GM12878 (cell line): ENCODE data around the gene TCF12. TPM values are rescaled to one million over a fixed set of nuclear protein-coding genes. Genes with fewer than 3 reads are reported as not detected.
A peak's percentile ranks its signal among the peaks of the same experiment; 100 is the strongest.

Source experiments
- ATAC-seq: fragments of 200-7000 bp; cut with Tn5 transposase; 3 replicates; pipeline ENCODE4 v1.9.1; 2020; ENCODE audit warnings: mild to moderate bottlenecking, moderate library complexity
- BruUV-seq: library from RNA; stranded (reverse); fragments of 400-500 nt; replicated peaks from 2 replicates; lab custom pipeline; 2021; lab: Mats Ljungman, UMichigan
- CTCF ChIA-PET: fragments of 300-600 bp; sonication (Branson Sonifier 250); formaldehyde crosslinking; extraction: SDS; loops from one replicate; lab custom pipeline; 2021; ENCODE audit warnings: inconsistent platforms; lab: Yijun Ruan, JAX
- POLR2A ChIA-PET: fragments of 350-600 bp; formaldehyde crosslinking; extraction: SDS; loops from one replicate; lab custom pipeline; 2021; ENCODE audit warnings: inconsistent platforms; lab: Charles Lee
- RAD21 ChIA-PET: fragments of 300-600 bp; sonication (Branson Sonifier 250); formaldehyde crosslinking; loops from one replicate; lab custom pipeline; 2023; ENCODE audit warnings: antibody characterized with exemption; ENCODE audit not compliant: unreplicated experiment; lab: Charles Lee
- SMC1A ChIA-PET: fragments of 300-600 bp; sonication (Branson Sonifier 250); formaldehyde crosslinking; loops from one replicate; lab custom pipeline; 2023; ENCODE audit not compliant: unreplicated experiment, uncharacterized antibody; lab: Charles Lee
- DNase-seq: peaks from one replicate; pipeline ENCODE4 v3.0.0-alpha.2; 2011; ENCODE audit warnings: low read depth, low spot score
- FAIRE-seq: peaks from 3 replicates; lab custom pipeline; 2011; peaks lifted over from hg19 to GRCh38; lab: Jason Lieb, UNC
- H2AFZ ChIP-seq: 2 replicates; pipeline ENCODE4 v1.6.0; 2011; ENCODE audit warnings: low read depth, low read length, control low read depth; ENCODE audit not compliant: control insufficient read depth
- H3K27ac ChIP-seq: 2 replicates; pipeline ENCODE4 v1.5.1; 2011; ENCODE audit warnings: control low read depth; ENCODE audit not compliant: control insufficient read depth, insufficient read depth
- H3K27me3 ChIP-seq, 2 experiments: replicated peaks in 1 of 2; 2 replicates each; pipeline versions ENCODE4 v1.6.0 to v1.6.1; 2011; ENCODE audit warnings: low read length in 1 of 2; ENCODE audit not compliant: control insufficient read depth in 2 of 2, insufficient read depth in 2 of 2
- H3K36me3 ChIP-seq, 2 experiments: 2 replicates each; pipeline ENCODE4 v1.5.1; 2011; ENCODE audit warnings: low read length in 1 of 2; ENCODE audit not compliant: control insufficient read depth in 2 of 2, insufficient read depth in 2 of 2
- H3K4me1 ChIP-seq: 2 replicates; pipeline ENCODE4 v1.6.1; 2011; ENCODE audit warnings: mild to moderate bottlenecking, low read length, moderate library complexity, mixed read lengths; ENCODE audit not compliant: control insufficient read depth, insufficient read depth
- H3K4me2 ChIP-seq: 2 replicates; pipeline ENCODE4 v1.6.0; 2011; ENCODE audit warnings: control low read depth; ENCODE audit not compliant: control insufficient read depth, insufficient read depth
- H3K4me3 ChIP-seq: fragments of 200-600 bp; sonication (generic); 2 replicates; pipeline ENCODE4 v1.5.1; 2016
- H3K79me2 ChIP-seq: 2 replicates; pipeline ENCODE4 v1.6.0; 2011; ENCODE audit warnings: low read length; ENCODE audit not compliant: control insufficient read depth, insufficient read depth
- H3K9ac ChIP-seq: 2 replicates; pipeline ENCODE4 v1.8.0; 2011; ENCODE audit warnings: low read length, control low read depth, mixed read lengths; ENCODE audit not compliant: control insufficient read depth, insufficient read depth
- H3K9me3 ChIP-seq: replicated peaks from 3 replicates; pipeline ENCODE4 v1.5.1; 2011; ENCODE audit warnings: mild to moderate bottlenecking, low read length; ENCODE audit not compliant: control insufficient read depth, insufficient read depth
- H4K20me1 ChIP-seq: 2 replicates; pipeline ENCODE4 v1.6.0; 2011; ENCODE audit not compliant: control insufficient read depth, insufficient read depth
- BHLHE40 ChIP-seq, 2 experiments: fragments of 450-650 bp in 1 of 2; IDR thresholded peaks; 2 replicates each; pipeline ENCODE4 v1.6.1; 2011 to 2017; ENCODE audit warnings: low read depth in 2 of 2, borderline replicate concordance in 1 of 2, improper control_type of control experiment in 1 of 2, low read length in 1 of 2, mild to moderate bottlenecking in 1 of 2
- FOS ChIP-seq: IDR thresholded peaks from 3 replicates; pipeline ENCODE4 v1.6.1; 2011; ENCODE audit warnings: borderline replicate concordance; ENCODE audit not compliant: insufficient read length; ENCODE audit errors: extremely low read depth
- HCFC1 ChIP-seq: fragments of 150-350 bp; IDR thresholded peaks from 2 replicates; pipeline ENCODE4 v1.6.1; 2014; ENCODE audit warnings: low read length
- IKZF1 ChIP-seq: fragments of 450-650 bp; conservative IDR thresholded peaks from 2 replicates; pipeline ENCODE4 v1.6.1; 2017; ENCODE audit warnings: antibody characterized with exemption, mild to moderate bottlenecking
- KAT2A ChIP-seq: conservative IDR thresholded peaks from 2 replicates; pipeline ENCODE4 v1.6.1; 2011; ENCODE audit warnings: low read depth, low read length; ENCODE audit not compliant: control insufficient read depth
- NR2F1 ChIP-seq: fragments of 450-650 bp; conservative IDR thresholded peaks from 2 replicates; pipeline ENCODE4 v1.6.1; 2017; ENCODE audit warnings: mild to moderate bottlenecking
- RAD51 ChIP-seq: fragments of 450-650 bp; IDR thresholded peaks from 2 replicates; pipeline ENCODE4 v1.6.1; 2016; ENCODE audit warnings: moderate library complexity, mild to moderate bottlenecking, inconsistent platforms
- RB1 ChIP-seq: fragments of 450-650 bp; formaldehyde crosslinking; IDR thresholded peaks from 2 replicates; pipeline ENCODE4 v1.6.1; 2017; ENCODE audit warnings: mild to moderate bottlenecking, borderline replicate concordance
- RBBP5 ChIP-seq: fragments of 200-600 bp; sonication (generic); conservative IDR thresholded peaks from 2 replicates; pipeline ENCODE4 v1.6.1; 2016
- SIN3A ChIP-seq: IDR thresholded peaks from 2 replicates; pipeline ENCODE4 v1.6.1; 2012; ENCODE audit warnings: low read depth, low read length, improper control_type of control experiment
- SIX5 ChIP-seq: IDR thresholded peaks from 2 replicates; pipeline ENCODE4 v1.6.1; 2011; ENCODE audit warnings: mild to moderate bottlenecking, low read depth, low read length, moderate library complexity; ENCODE audit not compliant: severe bottlenecking
- SREBF1 ChIP-seq: IDR thresholded peaks from 2 replicates; pipeline ENCODE4 v1.6.1; 2012; ENCODE audit warnings: mild to moderate bottlenecking, low read length
- USF1 ChIP-seq: IDR thresholded peaks from 2 replicates; pipeline ENCODE4 v1.6.1; 2011; ENCODE audit warnings: borderline replicate concordance, low read depth, mild to moderate bottlenecking, moderate library complexity, mixed read lengths, low read length; ENCODE audit not compliant: insufficient read depth; ENCODE audit errors: extremely low read length
- YY1 ChIP-seq: IDR thresholded peaks from 2 replicates; pipeline ENCODE4 v1.6.1; 2011; ENCODE audit warnings: low read depth, mild to moderate bottlenecking, low read length
- ZNF384 ChIP-seq: IDR thresholded peaks from 2 replicates; pipeline ENCODE4 v1.6.1; 2012; ENCODE audit warnings: low read depth, mild to moderate bottlenecking, low read length, improper control_type of control experiment, borderline replicate concordance
- WGBS: methylation state at CpG from one replicate; pipeline ENCODE4 v1.1.6; 2016; ENCODE audit warnings: low lambda C conversion rate; ENCODE audit not compliant: insufficient replicate concordance, insufficient coverage; ENCODE audit errors: missing lambda C conversion rate; 5-methylcytosine and 5-hydroxymethylcytosine counted together
- in situ Hi-C: fragments of 300-500 bp; cut with MboI; formaldehyde crosslinking; loops from 9 replicates; pipeline ENCODE4 v1.14.3; 2018; ENCODE audit warnings: mixed read lengths
- intact Hi-C: fragments of 100-400 bp; cut with micrococcal nuclease; formaldehyde crosslinking; loops from one replicate; pipeline ENCODE4 v1.14.2; 2022; ENCODE audit not compliant: unreplicated experiment
- polyA plus RNA-seq, 11 experiments: library from polyadenylated mRNA; depleted of rRNA in 4 of 11; unstranded in 6 of 11; stranded (reverse) in 5 of 11; fragments of >200 nt; fragmentation: Nextera tagmentation in 4 of 11; fragmentation: Illumina TruSeq in 1 of 11; extraction: Ambion mirVana in 4 of 11; extraction: Trizol in 1 of 11; gene quantifications; 1 replicate in 1 of 11; 2 replicates in 10 of 11; pipeline versions ENCODE4 v1.2.1 to v1.2.3, GENCODE V29; 2011 to 2016; ENCODE audit warnings: inconsistent platforms in 2 of 11, missing spikeins in 2 of 11, low read depth in 1 of 11
- total RNA-seq, 4 experiments: library from RNA; depleted of rRNA in 3 of 4; stranded (reverse); fragments of >200 nt in 3 of 4; fragmentation: Illumina TruSeq in 1 of 4; extraction: Trizol in 1 of 4; gene quantifications; 2 replicates each; pipeline versions ENCODE4 v1.2.1 to v1.2.3, GENCODE V29; 2013 to 2021
- TF ChIP-seq, protein P1 (sequence below): fragments of 450-650 bp; IDR thresholded peaks from 2 replicates; pipeline ENCODE4 v1.6.1; 2017; ENCODE audit warnings: low read depth, mild to moderate bottlenecking, moderate library complexity
- TF ChIP-seq, protein P2 (sequence below): fragments of 150-350 bp; IDR thresholded peaks from 2 replicates; pipeline ENCODE4 v1.6.1; 2014; ENCODE audit warnings: mild to moderate bottlenecking, low read depth, low read length

TCF12 gene
- total and polyA plus RNA-seq, 10 of the 15 experiments (the other 5 are each of a cell fraction or from before 2014, with no cell fraction given) = 8.2 to 70.9 (median 49.5) TPM

DNA sequence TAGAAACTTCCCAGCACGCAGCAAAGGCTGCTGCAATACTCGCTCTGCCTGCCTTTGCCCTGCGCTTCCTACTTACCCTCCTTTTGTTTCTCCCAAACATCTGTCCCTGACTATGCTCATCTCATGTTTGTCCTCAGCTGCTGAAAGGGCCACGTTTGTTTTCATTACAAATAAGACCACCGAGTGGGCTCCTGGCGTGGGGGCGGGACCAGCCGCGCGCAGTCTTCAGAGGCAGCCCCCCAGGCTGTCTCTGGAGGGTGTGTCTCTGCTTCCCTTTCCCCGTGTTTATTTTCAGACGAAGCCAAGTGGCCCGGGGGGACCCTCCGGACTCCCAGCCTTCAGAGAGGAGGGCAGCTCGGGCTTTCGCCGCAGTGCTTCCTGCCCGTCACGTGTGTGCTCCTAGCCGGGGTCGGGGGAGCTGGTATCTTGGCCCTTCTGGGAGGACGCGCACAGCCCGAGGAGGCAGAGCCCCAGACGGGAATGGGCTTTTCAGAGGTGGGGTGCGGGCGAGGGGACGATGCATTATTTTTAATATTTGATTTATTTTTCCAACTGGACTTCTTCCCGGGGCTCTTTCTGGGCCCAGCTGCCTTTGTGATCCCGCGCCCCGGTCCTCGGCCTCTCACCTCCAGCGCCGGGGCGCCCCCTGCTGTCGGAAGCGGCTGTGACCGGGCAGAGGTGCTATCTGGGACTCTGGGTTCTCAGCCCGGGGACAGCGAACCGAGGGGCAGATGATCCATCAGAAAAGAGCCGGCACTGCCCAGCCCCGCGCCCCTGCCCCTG is 387.9 kb downstream of the TCF12 start:
- H3K4me3 ChIP-seq = peak overlapping the region; percentile 79
- SMC1A ChIA-PET = interaction anchor here (0.8 to 8.9 kb wide), 19 partner anchors 18 to 484 kb away, joined by 3 to 176 read pairs (median 4); no protein-coding TSS in a partner anchor
- 7% methylated on average over 45 of the region's 45 CpGs for WGBS
- peaks cover 14% of the 10 kb centered on the region for H3K4me1 ChIP-seq
- H3K9ac ChIP-seq = peak overlapping the region; percentile 46
- in situ Hi-C loops = loop anchor here (10.0 kb wide), 1 partner anchor 392 kb away; the partner anchor contains the start of gene TCF12
- peaks cover 51% of the 10 kb centered on the region for H3K79me2 ChIP-seq
- ATAC-seq (peak; percentile 85), FAIRE-seq (no peak), DNase-seq (no peak)
- H3K9me3 ChIP-seq = no peaks in the 10 kb centered on the region
- intact Hi-C loops = loop anchor here (1.0 to 10.0 kb wide), 4 partner anchors 160 to 810 kb away; no protein-coding TSS in a partner anchor
- POLR2A ChIA-PET = interaction anchor here (2.4 kb wide), 1 partner anchor 161 kb away, joined by 11 read pairs; no protein-coding TSS in a partner anchor
- H4K20me1 ChIP-seq = no peaks in the 10 kb centered on the region
- peak overlapping the region; percentile 94 for H3K4me2 ChIP-seq
- H3K27me3 ChIP-seq = no peaks in the 10 kb centered on the region
- no peaks in the 10 kb centered on the region; a peak in 1 of 4 replicates for H3K36me3 ChIP-seq
- no TSS peak for BruUV-seq
- H3K27ac ChIP-seq = peak overlapping the region; percentile 52
- peak overlapping the region; percentile 68 for H2AFZ ChIP-seq
- RAD21 ChIA-PET = interaction anchor here (0.6 to 7.4 kb wide), 35 partner anchors 15 to 815 kb away, joined by 3 to 145 read pairs (median 4); no protein-coding TSS in a partner anchor
- CTCF ChIA-PET = interaction anchor here (0.6 to 13.7 kb wide), 49 partner anchors 9 to 815 kb away, joined by 3 to 267 read pairs (median 4); partner anchors contain the start of gene TCF12
- peak; percentile 54; the same call in 1 of the 2 replicates for TF ChIP-seq NR2F1
- TF ChIP-seq, protein P1, sequence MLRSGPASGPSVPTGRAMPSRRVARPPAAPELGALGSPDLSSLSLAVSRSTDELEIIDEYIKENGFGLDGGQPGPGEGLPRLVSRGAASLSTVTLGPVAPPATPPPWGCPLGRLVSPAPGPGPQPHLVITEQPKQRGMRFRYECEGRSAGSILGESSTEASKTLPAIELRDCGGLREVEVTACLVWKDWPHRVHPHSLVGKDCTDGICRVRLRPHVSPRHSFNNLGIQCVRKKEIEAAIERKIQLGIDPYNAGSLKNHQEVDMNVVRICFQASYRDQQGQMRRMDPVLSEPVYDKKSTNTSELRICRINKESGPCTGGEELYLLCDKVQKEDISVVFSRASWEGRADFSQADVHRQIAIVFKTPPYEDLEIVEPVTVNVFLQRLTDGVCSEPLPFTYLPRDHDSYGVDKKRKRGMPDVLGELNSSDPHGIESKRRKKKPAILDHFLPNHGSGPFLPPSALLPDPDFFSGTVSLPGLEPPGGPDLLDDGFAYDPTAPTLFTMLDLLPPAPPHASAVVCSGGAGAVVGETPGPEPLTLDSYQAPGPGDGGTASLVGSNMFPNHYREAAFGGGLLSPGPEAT = 0 out of 2 replicates have a peak, but pooled peaks have one; percentile 17
- TF ChIP-seq BHLHE40 (IDR thresholded peaks at IDR 0.05; ENCODE audit: borderline replicate concordance in 1 of 2, low read depth in 2 of 2, low read length in 1 of 2) = peak; percentile 57 to 81
- TF ChIP-seq, protein P2, sequence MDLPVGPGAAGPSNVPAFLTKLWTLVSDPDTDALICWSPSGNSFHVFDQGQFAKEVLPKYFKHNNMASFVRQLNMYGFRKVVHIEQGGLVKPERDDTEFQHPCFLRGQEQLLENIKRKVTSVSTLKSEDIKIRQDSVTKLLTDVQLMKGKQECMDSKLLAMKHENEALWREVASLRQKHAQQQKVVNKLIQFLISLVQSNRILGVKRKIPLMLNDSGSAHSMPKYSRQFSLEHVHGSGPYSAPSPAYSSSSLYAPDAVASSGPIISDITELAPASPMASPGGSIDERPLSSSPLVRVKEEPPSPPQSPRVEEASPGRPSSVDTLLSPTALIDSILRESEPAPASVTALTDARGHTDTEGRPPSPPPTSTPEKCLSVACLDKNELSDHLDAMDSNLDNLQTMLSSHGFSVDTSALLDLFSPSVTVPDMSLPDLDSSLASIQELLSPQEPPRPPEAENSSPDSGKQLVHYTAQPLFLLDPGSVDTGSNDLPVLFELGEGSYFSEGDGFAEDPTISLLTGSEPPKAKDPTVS = no peak
- TF ChIP-seq HCFC1 = no peak
- TF ChIP-seq SIN3A = 0 out of 2 replicates have a peak, but pooled peaks have one; percentile 45
- no peak for TF ChIP-seq SIX5
- TF ChIP-seq RAD51 = peak; percentile 60; the same call in 1 of the 2 replicates
- TF ChIP-seq USF1 = peak; percentile 75
- TF ChIP-seq FOS = no peak
- peak; percentile 60; the same call in 1 of the 2 replicates for TF ChIP-seq RB1
- TF ChIP-seq YY1 = peak; percentile 50; the same call in 1 of the 2 replicates
- no peak for TF ChIP-seq KAT2A
- no peak for TF ChIP-seq ZNF384
- TF ChIP-seq IKZF1 = peak; percentile 62
- TF ChIP-seq SREBF1 = no peak
- TF ChIP-seq RBBP5 = no peak
